A549 (cell line): Measurements from ENCODE around the gene GSK3B. TPM values are rescaled to one million over a fixed set of nuclear protein-coding genes. Genes with fewer than 3 reads are reported as not detected.
A peak's percentile ranks its signal among the peaks of the same experiment; 100 is the strongest.

Experiments used
- ATAC-seq, 2 experiments: fragments of 200-7000 bp in 1 of 2; fragments of >200 bp in 1 of 2; cut with Nextera tagmentation in 1 of 2; cut with Tn5 transposase in 1 of 2; 3 replicates each; pipeline versions ENCODE4 v1.8.0 to v1.9.1; 2018 to 2020; ENCODE audit warnings: mild to moderate bottlenecking in 1 of 2, moderate library complexity in 1 of 2
- CTCF ChIA-PET: fragments of 300-600 bp; sonication (Branson Sonifier 250); formaldehyde crosslinking; extraction: SDS; loops from one replicate; lab custom pipeline; 2021; ENCODE audit warnings: antibody characterized with exemption, inconsistent platforms; lab: Yijun Ruan, JAX
- POLR2A ChIA-PET: fragments of 350-600 bp; formaldehyde crosslinking; extraction: SDS; loops from one replicate; lab custom pipeline; 2021; ENCODE audit warnings: antibody characterized with exemption, inconsistent platforms; lab: Yijun Ruan, JAX
- DNase-seq, 2 experiments: peaks; one replicate each; pipeline versions ENCODE4 v3.0.0 to v3.0.0-alpha.2; 2011 to 2016; ENCODE audit warnings: low read depth in 1 of 2, low spot score in 1 of 2
- FAIRE-seq: peaks from 2 replicates; lab custom pipeline; 2011; peaks lifted over from hg19 to GRCh38; lab: Jason Lieb, UNC
- H3K27ac ChIP-seq, 2 experiments: fragments of >200 bp; sonication (Bioruptor Twin); formaldehyde crosslinking; 3 replicates each; pipeline ENCODE4 v1.5.1; 2016 to 2017
- H3K4me1 ChIP-seq: fragments of >200 bp; sonication (Bioruptor Twin); formaldehyde crosslinking; 3 replicates; pipeline ENCODE4 v1.6.1; 2016
- H3K4me2 ChIP-seq: fragments of >200 bp; sonication (Bioruptor Twin); formaldehyde crosslinking; 3 replicates; pipeline ENCODE4 v1.6.1; 2016
- H3K4me3 ChIP-seq: fragments of >200 bp; sonication (Bioruptor Twin); formaldehyde crosslinking; 3 replicates; pipeline ENCODE4 v1.5.1; 2016
- H3K9me3 ChIP-seq: fragments of >200 bp; sonication (Bioruptor Twin); formaldehyde crosslinking; 3 replicates; pipeline ENCODE4 v1.6.1; 2016
- CEBPB ChIP-seq, 2 experiments: fragments of >200 bp in 1 of 2; sonication (Bioruptor Twin) in 1 of 2; formaldehyde crosslinking in 1 of 2; IDR thresholded peaks; 2 replicates each; pipeline ENCODE4 v1.6.1; 2012 to 2016
- FOSB ChIP-seq: fragments of 250-450 bp; sonication (Bioruptor Pico); IDR thresholded peaks from 2 replicates; pipeline ENCODE4 v1.5.0; 2020; ENCODE audit warnings: mild to moderate bottlenecking, moderate library complexity
- FOXS1 ChIP-seq: fragments of 250-450 bp; sonication (Bioruptor Pico); IDR thresholded peaks from 2 replicates; pipeline ENCODE4 v1.5.0; 2020; ENCODE audit warnings: mild to moderate bottlenecking, moderate library complexity
- JUN ChIP-seq, 2 experiments: fragments of >200 bp; sonication (Bioruptor Twin); formaldehyde crosslinking; IDR thresholded peaks; 2 replicates in 1 of 2; 3 replicates in 1 of 2; pipeline ENCODE4 v1.6.1; 2016 to 2017
- MYC ChIP-seq: IDR thresholded peaks from 2 replicates; pipeline ENCODE4 v1.6.1; 2012; ENCODE audit warnings: mild to moderate bottlenecking, inconsistent platforms, low read length, improper control_type of control experiment, borderline replicate concordance
- PHF8 ChIP-seq: fragments of 200-600 bp; sonication (generic); IDR thresholded peaks from 2 replicates; pipeline ENCODE4 v1.6.1; 2016; ENCODE audit warnings: low read depth, mild to moderate bottlenecking, antibody characterized with exemption, moderate library complexity, borderline replicate concordance
- POLR2AphosphoS2 ChIP-seq: conservative IDR thresholded peaks from 2 replicates; pipeline ENCODE4 v1.6.1; 2012; ENCODE audit warnings: low read length, improper control_type of control experiment, inconsistent platforms
- RAD21 ChIP-seq, 2 experiments: fragments of >200 bp in 1 of 2; sonication (Bioruptor Twin) in 1 of 2; formaldehyde crosslinking in 1 of 2; IDR thresholded peaks in 1 of 2; conservative IDR thresholded peaks in 1 of 2; 2 replicates in 1 of 2; 3 replicates in 1 of 2; pipeline ENCODE4 v1.6.1; 2012 to 2018; ENCODE audit warnings: inconsistent platforms in 1 of 2
- TFCP2L1 ChIP-seq: fragments of 250-450 bp; sonication (Bioruptor Pico); IDR thresholded peaks from 2 replicates; pipeline ENCODE4 v1.5.0; 2021; ENCODE audit warnings: mild to moderate bottlenecking
- ZC3H11A ChIP-seq: fragments of 450-650 bp; IDR thresholded peaks from 2 replicates; pipeline ENCODE4 v1.6.1; 2014; ENCODE audit warnings: antibody characterized with exemption, mild to moderate bottlenecking
- ZFP36 ChIP-seq: fragments of 450-650 bp; IDR thresholded peaks from 2 replicates; pipeline ENCODE4 v1.6.1; 2014; ENCODE audit warnings: borderline replicate concordance; ENCODE audit not compliant: partially characterized antibody
- WGBS: methylation state at CpG from one replicate; pipeline ENCODE4 v1.1.6; 2017; ENCODE audit errors: missing lambda C conversion rate; 5-methylcytosine and 5-hydroxymethylcytosine counted together
- polyA plus RNA-seq, 4 experiments: library from polyadenylated mRNA; depleted of rRNA in 3 of 4; stranded (reverse); fragments of >200 nt; fragmentation: RNase III in 1 of 4; extraction: RNeasy Plus Mini Kit Qiagen cat#74134 plus additional on column Dnase treatment in 1 of 4; gene quantifications; 2 replicates in 3 of 4; 3 replicates in 1 of 4; pipeline ENCODE4 v1.2.3, GENCODE V29; 2011 to 2017
- TF ChIP-seq, protein P1 (sequence below): fragments of 200-600 bp; sonication (generic); IDR thresholded peaks from 2 replicates; pipeline ENCODE4 v1.6.1; 2016; ENCODE audit warnings: antibody characterized with exemption, mild to moderate bottlenecking, moderate library complexity
- TF ChIP-seq, protein P2 (sequence below): fragments of 150-350 bp; IDR thresholded peaks from 2 replicates; pipeline ENCODE4 v1.6.1; 2014; ENCODE audit warnings: low read depth, mild to moderate bottlenecking, low read length
- TF ChIP-seq, protein P3 (sequence below): IDR thresholded peaks from 2 replicates; pipeline ENCODE4 v1.6.1; 2012; ENCODE audit warnings: low read depth, borderline replicate concordance
- TF ChIP-seq, protein P4 (sequence below): fragments of >200 bp; sonication (Bioruptor Twin); formaldehyde crosslinking; IDR thresholded peaks from 2 replicates; pipeline ENCODE4 v1.6.1; 2016

The GSK3B gene
- polyA plus RNA-seq, 2 of the 4 experiments (the other 2 are of a cell fraction): 30.0 to 49.8 TPM

DNA sequence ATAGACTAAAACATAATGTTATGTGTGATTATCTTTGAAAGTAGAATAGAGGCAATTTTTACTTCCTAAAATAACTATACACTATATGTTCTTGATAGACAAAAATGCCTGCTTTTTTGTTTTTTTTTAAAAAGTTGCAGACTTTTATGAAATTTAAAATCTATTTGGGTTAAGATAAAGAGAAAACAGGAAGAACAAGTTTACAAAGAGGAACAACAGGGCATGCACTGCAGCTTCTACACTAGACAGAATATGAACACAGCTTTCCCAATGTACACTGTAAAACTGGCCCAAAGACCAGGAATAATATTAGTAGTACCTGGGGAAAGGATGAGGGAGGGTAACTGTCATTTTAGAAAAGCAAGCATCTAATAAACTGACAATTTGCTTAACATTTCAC, 258.7 kb downstream of the GSK3B start (continued):
- TF ChIP-seq, protein P1, sequence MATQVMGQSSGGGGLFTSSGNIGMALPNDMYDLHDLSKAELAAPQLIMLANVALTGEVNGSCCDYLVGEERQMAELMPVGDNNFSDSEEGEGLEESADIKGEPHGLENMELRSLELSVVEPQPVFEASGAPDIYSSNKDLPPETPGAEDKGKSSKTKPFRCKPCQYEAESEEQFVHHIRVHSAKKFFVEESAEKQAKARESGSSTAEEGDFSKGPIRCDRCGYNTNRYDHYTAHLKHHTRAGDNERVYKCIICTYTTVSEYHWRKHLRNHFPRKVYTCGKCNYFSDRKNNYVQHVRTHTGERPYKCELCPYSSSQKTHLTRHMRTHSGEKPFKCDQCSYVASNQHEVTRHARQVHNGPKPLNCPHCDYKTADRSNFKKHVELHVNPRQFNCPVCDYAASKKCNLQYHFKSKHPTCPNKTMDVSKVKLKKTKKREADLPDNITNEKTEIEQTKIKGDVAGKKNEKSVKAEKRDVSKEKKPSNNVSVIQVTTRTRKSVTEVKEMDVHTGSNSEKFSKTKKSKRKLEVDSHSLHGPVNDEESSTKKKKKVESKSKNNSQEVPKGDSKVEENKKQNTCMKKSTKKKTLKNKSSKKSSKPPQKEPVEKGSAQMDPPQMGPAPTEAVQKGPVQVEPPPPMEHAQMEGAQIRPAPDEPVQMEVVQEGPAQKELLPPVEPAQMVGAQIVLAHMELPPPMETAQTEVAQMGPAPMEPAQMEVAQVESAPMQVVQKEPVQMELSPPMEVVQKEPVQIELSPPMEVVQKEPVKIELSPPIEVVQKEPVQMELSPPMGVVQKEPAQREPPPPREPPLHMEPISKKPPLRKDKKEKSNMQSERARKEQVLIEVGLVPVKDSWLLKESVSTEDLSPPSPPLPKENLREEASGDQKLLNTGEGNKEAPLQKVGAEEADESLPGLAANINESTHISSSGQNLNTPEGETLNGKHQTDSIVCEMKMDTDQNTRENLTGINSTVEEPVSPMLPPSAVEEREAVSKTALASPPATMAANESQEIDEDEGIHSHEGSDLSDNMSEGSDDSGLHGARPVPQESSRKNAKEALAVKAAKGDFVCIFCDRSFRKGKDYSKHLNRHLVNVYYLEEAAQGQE: no peak

DNA sequence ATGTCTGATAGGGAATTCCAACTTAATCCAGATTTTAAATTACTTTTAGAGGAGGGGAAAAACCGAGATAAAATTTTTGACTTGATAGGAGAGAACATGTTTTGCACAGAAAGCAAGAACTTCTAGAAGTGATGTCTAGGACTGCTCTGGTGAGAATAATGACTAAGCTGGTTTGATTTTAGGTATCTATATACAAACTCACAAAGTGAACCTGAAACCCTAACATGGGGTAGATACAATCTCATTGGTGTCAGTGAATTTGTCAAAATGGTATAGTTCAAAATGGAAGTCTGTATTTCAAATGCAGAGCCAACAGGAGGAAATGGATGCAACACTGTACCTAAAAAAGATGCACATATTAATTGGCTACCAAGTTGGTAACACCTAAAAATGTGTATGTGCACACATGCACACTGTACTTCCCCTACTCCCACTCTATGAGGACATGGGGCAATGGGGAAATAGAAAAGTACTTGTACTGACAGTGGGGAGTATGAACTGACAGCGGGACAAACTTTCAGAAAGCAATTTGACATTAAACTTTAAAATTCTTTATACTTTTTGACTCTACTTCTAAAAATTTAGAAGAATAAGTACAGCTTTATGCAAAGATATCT, 259.4 kb downstream of the GSK3B start:
- TF ChIP-seq FOXS1 (CRISPR knock-in tag): no peak
- TF ChIP-seq, protein P2, sequence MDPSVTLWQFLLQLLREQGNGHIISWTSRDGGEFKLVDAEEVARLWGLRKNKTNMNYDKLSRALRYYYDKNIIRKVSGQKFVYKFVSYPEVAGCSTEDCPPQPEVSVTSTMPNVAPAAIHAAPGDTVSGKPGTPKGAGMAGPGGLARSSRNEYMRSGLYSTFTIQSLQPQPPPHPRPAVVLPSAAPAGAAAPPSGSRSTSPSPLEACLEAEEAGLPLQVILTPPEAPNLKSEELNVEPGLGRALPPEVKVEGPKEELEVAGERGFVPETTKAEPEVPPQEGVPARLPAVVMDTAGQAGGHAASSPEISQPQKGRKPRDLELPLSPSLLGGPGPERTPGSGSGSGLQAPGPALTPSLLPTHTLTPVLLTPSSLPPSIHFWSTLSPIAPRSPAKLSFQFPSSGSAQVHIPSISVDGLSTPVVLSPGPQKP: no peak
- no peak for TF ChIP-seq ZFP36
- TF ChIP-seq FOSB (CRISPR knock-in tag): no peak
- no peak for TF ChIP-seq MYC
- TF ChIP-seq, protein P3, sequence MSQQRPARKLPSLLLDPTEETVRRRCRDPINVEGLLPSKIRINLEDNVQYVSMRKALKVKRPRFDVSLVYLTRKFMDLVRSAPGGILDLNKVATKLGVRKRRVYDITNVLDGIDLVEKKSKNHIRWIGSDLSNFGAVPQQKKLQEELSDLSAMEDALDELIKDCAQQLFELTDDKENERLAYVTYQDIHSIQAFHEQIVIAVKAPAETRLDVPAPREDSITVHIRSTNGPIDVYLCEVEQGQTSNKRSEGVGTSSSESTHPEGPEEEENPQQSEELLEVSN: no peak
- TF ChIP-seq RAD21 (conservative IDR thresholded peaks at IDR 0.05 in 1 of 2, IDR thresholded peaks at IDR 0.05 in 1 of 2): no peak
- TF ChIP-seq, protein P1: no peak
- no peak for TF ChIP-seq ZC3H11A
- TF ChIP-seq PHF8: no peak
- TF ChIP-seq TFCP2L1: no peak
- TF ChIP-seq JUN (IDR thresholded peaks at IDR 0.05): no peak
- TF ChIP-seq, protein P4, sequence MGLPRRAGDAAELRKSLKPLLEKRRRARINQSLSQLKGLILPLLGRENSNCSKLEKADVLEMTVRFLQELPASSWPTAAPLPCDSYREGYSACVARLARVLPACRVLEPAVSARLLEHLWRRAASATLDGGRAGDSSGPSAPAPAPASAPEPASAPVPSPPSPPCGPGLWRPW: no peak
- no peak for TF ChIP-seq CEBPB (IDR thresholded peaks at IDR 0.05)
- no peak for TF ChIP-seq POLR2AphosphoS2
- TF ChIP-seq, all 56 proteins: peak for 0
- ATAC-seq (no peak), DNase-seq (no peak), FAIRE-seq (peak; percentile 23)
- H3K27ac ChIP-seq: no peak overlapping the region
- H3K4me2 ChIP-seq: no peak overlapping the region
- POLR2A ChIA-PET: no interaction called here
- H3K9me3 ChIP-seq: no peaks in the 10 kb centered on the region
- no peak overlapping the region for H3K4me3 ChIP-seq
- 90% methylated on average over 2 of the region's 2 CpGs for WGBS
- peaks cover 17% of the 10 kb centered on the region for H3K4me1 ChIP-seq
- CTCF ChIA-PET: interaction anchor here (1.2 kb wide), 1 partner anchor 57 kb away, joined by 3 read pairs; no protein-coding TSS in a partner anchor
